Measurements from ENCODE around the gene EIF2B2. TPM values are rescaled to one million over a fixed set of nuclear protein-coding genes. Genes with fewer than 3 reads are reported as not detected.

The EIF2B2 gene
- total and polyA plus RNA-seq, 9 of the 15 experiments (the other 6 are each of a cell fraction or from before 2014, with no cell fraction given): 10.6 to 94.1 (median 38.9) TPM

GRCh38 chr14:75025082-75025481 lies 22.4 kb downstream of the EIF2B2 start (continued):
- no peak for TF ChIP-seq GABPB2 (CRISPR knock-in tag; conservative IDR thresholded peaks at IDR 0.05)
- TF ChIP-seq BMI1 (IDR thresholded peaks at IDR 0.05; ENCODE audit: low read length): no peak
- no peak for TF ChIP-seq ZNF76 (CRISPR knock-in tag; IDR thresholded peaks at IDR 0.05; ENCODE audit: borderline replicate concordance)
- TF ChIP-seq BACH1 (tag; IDR thresholded peaks at IDR 0.05): no peak; the same call in 1 of the 2 replicates
- TF ChIP-seq TAF1 (IDR thresholded peaks at IDR 0.05; ENCODE audit: control insufficient read depth, extremely low read depth, insufficient read depth, low read length, severe bottlenecking): no peak
- TF ChIP-seq E4F1 (CRISPR knock-in tag; IDR thresholded peaks at IDR 0.05; ENCODE audit: borderline replicate concordance): no peak
- TF ChIP-seq NR2C2 (CRISPR knock-in tag; IDR thresholded peaks at IDR 0.05): no peak
- peak; percentile 70 for TF ChIP-seq NR2C2 (tag; IDR thresholded peaks at IDR 0.05)
- no peak for TF ChIP-seq GMEB1 (CRISPR knock-in tag; IDR thresholded peaks at IDR 0.05)
- no peak for TF ChIP-seq SMAD4 (CRISPR knock-in tag; conservative IDR thresholded peaks at IDR 0.05)
- no peak for TF ChIP-seq ZNF764 (CRISPR knock-in tag; IDR thresholded peaks at IDR 0.05; ENCODE audit: low read depth)
- no peak for TF ChIP-seq RFX5 (IDR thresholded peaks at IDR 0.05; ENCODE audit: low read depth, low read length)
- no peak for TF ChIP-seq AFF4 (CRISPR knock-in tag; IDR thresholded peaks at IDR 0.05)
- TF ChIP-seq POLR2AphosphoS5 (IDR thresholded peaks at IDR 0.05; ENCODE audit: control insufficient read depth, insufficient read depth, low read depth, low read length): peak; percentile 25; the same call in 1 of the 2 replicates
- TF ChIP-seq WHSC1 (IDR thresholded peaks at IDR 0.05; ENCODE audit: low read length): no peak
- TF ChIP-seq CXXC5 (CRISPR knock-in tag; IDR thresholded peaks at IDR 0.05): peak; percentile 69
- TF ChIP-seq CREB5 (CRISPR knock-in tag; IDR thresholded peaks at IDR 0.05): no peak
- no peak for TF ChIP-seq ZNF23 (CRISPR knock-in tag; IDR thresholded peaks at IDR 0.05)
- no peak for TF ChIP-seq ZNF3 (CRISPR knock-in tag; IDR thresholded peaks at IDR 0.05)
- TF ChIP-seq NRF1 (conservative IDR thresholded peaks at IDR 0.05 in 1 of 2, IDR thresholded peaks at IDR 0.05 in 1 of 2): no peak
- TF ChIP-seq NR2F6 (CRISPR knock-in tag; IDR thresholded peaks at IDR 0.05): no peak
